ENCODE measurements around the gene EIF4B. TPM values are rescaled to one million over a fixed set of nuclear protein-coding genes. Genes with fewer than 3 reads are reported as not detected.
A peak's percentile ranks its signal among the peaks of the same experiment; 100 is the strongest.

The EIF4B gene
- total and polyA plus RNA-seq, 9 of the 15 experiments (the other 6 are each of a cell fraction or from before 2014, with no cell fraction given), result 138 to 669 (median 552) TPM

- TF ChIP-seq FOXA3 (CRISPR knock-in tag; conservative IDR thresholded peaks at IDR 0.05 in 1 of 2, IDR thresholded peaks at IDR 0.05 in 1 of 2) (no peak), ARID4B (CRISPR knock-in tag; IDR thresholded peaks at IDR 0.05) (peak; percentile 50; the same call in 1 of the 2 replicates), TOE1 (IDR thresholded peaks at IDR 0.05; ENCODE audit: borderline replicate concordance) (0 out of 2 replicates have a peak, but pooled peaks have one; percentile 45), TOE1 (CRISPR knock-in tag; IDR thresholded peaks at IDR 0.05; ENCODE audit: borderline replicate concordance, low read depth) (no peak), SOX6 (IDR thresholded peaks at IDR 0.05) (no peak), PKNOX1 (IDR thresholded peaks at IDR 0.05) (0 out of 2 replicates have a peak, but pooled peaks have one; percentile 8), ZBTB5 (IDR thresholded peaks at IDR 0.05) (peak; percentile 47; the same call in 1 of the 2 replicates), USF1 (CRISPR knock-in tag; IDR thresholded peaks at IDR 0.05) (0 out of 2 replicates have a peak, but pooled peaks have one; percentile 7), TRIM24 (IDR thresholded peaks at IDR 0.05) (0 out of 4 replicates have a peak, but pooled peaks of 1 of the 2 experiments have one; percentile 17), SNRNP70 (optimal IDR thresholded peaks at IDR 0.05; ENCODE audit: low read depth, low read length) (no peak), BCOR (IDR thresholded peaks at IDR 0.05) (0 out of 2 replicates have a peak, but pooled peaks have one; percentile 22), ZBTB26 (CRISPR knock-in tag; IDR thresholded peaks at IDR 0.05) (peak; percentile 85), LARP7 (IDR thresholded peaks at IDR 0.05) (peak; percentile 82; the same call in 1 of the 2 replicates), NKRF (IDR thresholded peaks at IDR 0.05; ENCODE audit: borderline replicate concordance) (peak; percentile 78), ZNF263 (CRISPR knock-in tag; IDR thresholded peaks at IDR 0.05; ENCODE audit: borderline replicate concordance) (peak; percentile 30; the same call in 1 of the 2 replicates), HDAC1 (IDR thresholded peaks at IDR 0.05) (peak in 1 of 2 experiments; percentile 53; a peak in 2 of 4 replicates)
Measured at GRCh38 chr12:53046655-53047220, 40.5 kb downstream of the EIF4B start (continued).
